Measurements from ENCODE around the gene LARP6. TPM values are rescaled to one million over a fixed set of nuclear protein-coding genes. Genes with fewer than 3 reads are reported as not detected.

LARP6 gene
- total RNA-seq, 1 donor from 2014 or later: 135 TPM

DNA sequence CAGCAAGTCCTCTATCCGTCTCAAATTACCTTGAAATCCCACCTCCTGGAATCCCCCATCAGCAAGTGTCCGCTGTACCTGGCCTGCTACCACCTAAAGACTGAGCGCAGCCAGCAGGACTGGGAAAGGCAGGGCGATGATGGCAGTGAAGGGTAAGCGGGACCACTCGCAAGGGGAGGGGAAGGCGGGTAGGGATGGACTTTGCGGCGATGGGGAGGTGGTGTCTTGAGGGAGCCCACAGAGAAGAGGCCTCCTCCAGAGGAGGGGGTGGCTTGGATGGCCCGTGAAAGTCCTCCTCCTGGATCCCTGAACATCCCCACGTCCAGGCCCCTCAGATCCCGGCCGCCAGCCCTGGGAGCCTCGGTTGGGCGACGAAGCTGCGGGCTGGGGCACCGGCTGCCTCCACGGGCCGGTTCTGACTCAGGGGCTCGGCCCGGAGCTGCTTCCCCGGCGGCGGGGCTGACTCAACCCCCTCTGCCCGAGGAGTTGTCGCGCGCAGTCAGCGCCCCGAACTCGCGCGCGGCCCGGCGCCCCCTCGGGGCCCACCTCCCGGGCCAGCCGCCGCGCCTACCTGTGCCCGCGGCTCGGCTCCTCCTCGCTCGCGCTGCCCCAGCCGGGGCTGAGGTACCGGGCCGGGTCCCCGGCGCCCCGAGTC is 512 bp downstream of the LARP6 start:
- Mint-ChIP-seq H3K9me3 (ENCODE audit: low read depth) (no peaks in the 10 kb centered on the region), H3K27ac (ENCODE audit: unreplicated experiment) (peak overlapping the region; percentile 96), H3K27me3 (ENCODE audit: low read depth) (no peaks in the 10 kb centered on the region), H3K4me3 (ENCODE audit: unreplicated experiment) (peak overlapping the region; percentile 90), H3K4me1 (ENCODE audit: low read depth) (peaks cover 76% of the 10 kb centered on the region), H3K36me3 (ENCODE audit: low read depth) (peaks cover 14% of the 10 kb centered on the region)
- DNase-seq (ENCODE audit: low spot score): no peak
- TF ChIP-seq, protein P1, sequence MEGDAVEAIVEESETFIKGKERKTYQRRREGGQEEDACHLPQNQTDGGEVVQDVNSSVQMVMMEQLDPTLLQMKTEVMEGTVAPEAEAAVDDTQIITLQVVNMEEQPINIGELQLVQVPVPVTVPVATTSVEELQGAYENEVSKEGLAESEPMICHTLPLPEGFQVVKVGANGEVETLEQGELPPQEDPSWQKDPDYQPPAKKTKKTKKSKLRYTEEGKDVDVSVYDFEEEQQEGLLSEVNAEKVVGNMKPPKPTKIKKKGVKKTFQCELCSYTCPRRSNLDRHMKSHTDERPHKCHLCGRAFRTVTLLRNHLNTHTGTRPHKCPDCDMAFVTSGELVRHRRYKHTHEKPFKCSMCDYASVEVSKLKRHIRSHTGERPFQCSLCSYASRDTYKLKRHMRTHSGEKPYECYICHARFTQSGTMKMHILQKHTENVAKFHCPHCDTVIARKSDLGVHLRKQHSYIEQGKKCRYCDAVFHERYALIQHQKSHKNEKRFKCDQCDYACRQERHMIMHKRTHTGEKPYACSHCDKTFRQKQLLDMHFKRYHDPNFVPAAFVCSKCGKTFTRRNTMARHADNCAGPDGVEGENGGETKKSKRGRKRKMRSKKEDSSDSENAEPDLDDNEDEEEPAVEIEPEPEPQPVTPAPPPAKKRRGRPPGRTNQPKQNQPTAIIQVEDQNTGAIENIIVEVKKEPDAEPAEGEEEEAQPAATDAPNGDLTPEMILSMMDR (IDR thresholded peaks at IDR 0.05): no peak

- no peak for DNase-seq (ENCODE audit: low spot score)
- H3K27me3 Mint-ChIP-seq (ENCODE audit: low read depth): no peaks in the 10 kb centered on the region
- H3K9me3 Mint-ChIP-seq (ENCODE audit: low read depth): no peaks in the 10 kb centered on the region
- peak overlapping the region; percentile 96 for H3K27ac Mint-ChIP-seq (ENCODE audit: unreplicated experiment)
- peak overlapping the region; percentile 90 for H3K4me3 Mint-ChIP-seq (ENCODE audit: unreplicated experiment)
- H3K4me1 Mint-ChIP-seq (ENCODE audit: low read depth): peaks cover 72% of the 10 kb centered on the region
- H3K36me3 Mint-ChIP-seq (ENCODE audit: low read depth): peaks cover 14% of the 10 kb centered on the region
- TF ChIP-seq, protein P1 (IDR thresholded peaks at IDR 0.05): no peak
These were observed 1.2 kb downstream of the LARP6 start for GRCh38 chr15:70852501-70853317.

GRCh38 chr15:70851889-70852288 is 2.1 kb downstream of the LARP6 start:
- Mint-ChIP-seq H3K36me3 (ENCODE audit: low read depth) (peaks cover 16% of the 10 kb centered on the region), H3K27ac (ENCODE audit: unreplicated experiment) (peak overlapping the region; percentile 96), H3K4me3 (ENCODE audit: unreplicated experiment) (peak overlapping the region; percentile 90), H3K27me3 (ENCODE audit: low read depth) (no peaks in the 10 kb centered on the region), H3K9me3 (ENCODE audit: low read depth) (no peaks in the 10 kb centered on the region), H3K4me1 (ENCODE audit: low read depth) (peaks cover 68% of the 10 kb centered on the region)
- TF ChIP-seq, protein P1 (IDR thresholded peaks at IDR 0.05): no peak
- no peak for DNase-seq (ENCODE audit: low spot score)

DNA sequence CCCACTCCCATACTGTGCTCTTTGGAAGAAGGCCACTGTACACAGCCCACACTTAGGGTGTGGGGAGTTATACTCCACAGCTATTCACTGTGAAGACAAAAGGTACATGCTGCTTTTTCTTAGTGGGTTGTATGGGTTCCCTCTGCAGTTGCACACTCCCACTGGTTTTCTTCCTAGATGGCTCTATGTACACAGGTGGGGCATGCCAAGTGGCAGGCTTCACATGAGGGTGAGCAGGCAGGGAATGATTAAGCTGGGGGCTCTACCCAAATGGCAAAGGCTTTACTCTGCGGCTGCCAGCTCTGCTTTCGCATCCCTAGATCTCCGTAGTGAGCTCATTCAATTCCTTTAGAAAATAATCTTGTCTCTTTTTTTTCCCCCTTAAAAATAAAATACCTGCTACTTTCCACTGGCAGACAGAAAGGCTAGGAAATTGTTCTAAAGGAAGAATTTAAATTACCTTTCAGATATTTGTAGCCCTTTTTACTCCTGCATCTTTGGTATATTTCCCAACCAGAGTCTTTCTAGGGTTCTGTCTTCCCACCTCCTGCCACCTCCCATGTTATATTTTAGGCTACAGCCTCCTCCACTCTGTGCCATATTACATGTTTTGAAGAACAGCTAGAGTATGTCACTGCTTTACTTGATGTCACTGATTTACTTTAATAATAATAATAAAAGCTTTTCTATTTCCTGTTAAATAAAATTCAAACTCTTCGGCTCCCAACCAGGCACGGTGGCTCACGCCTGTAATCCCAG is 8.2 kb downstream of the LARP6 start:
- Mint-ChIP-seq H3K27ac (ENCODE audit: unreplicated experiment) (no peak overlapping the region), H3K4me1 (ENCODE audit: low read depth) (peaks cover 34% of the 10 kb centered on the region), H3K27me3 (ENCODE audit: low read depth) (no peaks in the 10 kb centered on the region), H3K9me3 (ENCODE audit: low read depth) (peaks cover 3% of the 10 kb centered on the region), H3K36me3 (ENCODE audit: low read depth) (peaks cover 24% of the 10 kb centered on the region), H3K4me3 (ENCODE audit: unreplicated experiment) (no peak overlapping the region)
- DNase-seq (ENCODE audit: low spot score): no peak
- TF ChIP-seq, protein P1 (IDR thresholded peaks at IDR 0.05): no peak

- no peak for DNase-seq (ENCODE audit: low spot score)
- H3K9me3 Mint-ChIP-seq (ENCODE audit: low read depth): peaks cover 3% of the 10 kb centered on the region
- H3K4me3 Mint-ChIP-seq (ENCODE audit: unreplicated experiment): no peak overlapping the region
- H3K27me3 Mint-ChIP-seq (ENCODE audit: low read depth): no peaks in the 10 kb centered on the region
- peaks cover 43% of the 10 kb centered on the region for H3K36me3 Mint-ChIP-seq (ENCODE audit: low read depth)
- TF ChIP-seq, protein P1 (IDR thresholded peaks at IDR 0.05): no peak
- no peak overlapping the region for H3K27ac Mint-ChIP-seq (ENCODE audit: unreplicated experiment)
- peaks cover 61% of the 10 kb centered on the region for H3K4me1 Mint-ChIP-seq (ENCODE audit: low read depth)
These were observed 16.5 kb downstream of the LARP6 start for GRCh38 chr15:70837476-70837875.
